ENCODE data around the gene CHRM5.

The CHRM5 gene

DNA sequence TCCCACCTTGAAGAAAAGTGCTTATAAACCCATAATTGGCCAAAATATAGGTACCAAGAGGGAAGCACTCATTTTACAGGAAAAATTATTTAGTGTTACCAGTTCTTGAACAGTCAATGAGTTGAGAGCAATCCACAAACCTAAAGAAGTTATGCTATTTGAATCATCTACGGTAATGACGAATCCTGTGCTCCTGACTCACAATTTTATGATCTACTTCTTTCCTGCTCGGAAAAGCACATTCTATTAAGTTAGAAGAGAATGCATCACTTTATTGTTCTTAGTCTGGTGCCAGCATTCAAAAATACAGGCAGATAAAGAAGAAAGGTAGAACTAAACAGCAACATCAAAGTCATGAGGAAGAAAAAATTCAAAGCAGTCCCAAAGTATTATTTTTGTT, 33.2 kb downstream of the CHRM5 start:
- in situ Hi-C loops (cut with HindIII; ENCODE audit: low sequenced_read_pairs), result no loop called here
- no peak overlapping the region for H3K4me3 ChIP-seq (ENCODE audit: low read depth, low read length)

DNA sequence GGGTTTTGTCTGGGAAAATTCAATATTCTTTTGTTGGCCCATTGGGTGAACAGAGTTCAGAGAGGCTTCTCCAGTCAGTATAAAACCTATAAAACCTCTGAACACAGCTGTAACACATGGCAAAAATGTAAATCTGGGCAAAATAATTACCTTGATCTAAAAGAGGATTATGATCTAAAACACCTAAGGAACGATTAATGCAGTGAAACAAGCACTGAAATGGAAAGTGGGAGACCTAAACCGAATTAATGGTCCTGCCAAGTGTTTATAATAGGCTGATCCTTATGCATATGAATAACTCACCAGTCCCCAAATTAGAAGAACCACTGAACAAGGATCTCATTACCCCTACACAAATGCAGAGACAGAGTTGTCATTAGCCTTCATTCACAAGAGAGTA, 38.1 kb downstream of the CHRM5 start:
- TF ChIP-seq, protein P1, sequence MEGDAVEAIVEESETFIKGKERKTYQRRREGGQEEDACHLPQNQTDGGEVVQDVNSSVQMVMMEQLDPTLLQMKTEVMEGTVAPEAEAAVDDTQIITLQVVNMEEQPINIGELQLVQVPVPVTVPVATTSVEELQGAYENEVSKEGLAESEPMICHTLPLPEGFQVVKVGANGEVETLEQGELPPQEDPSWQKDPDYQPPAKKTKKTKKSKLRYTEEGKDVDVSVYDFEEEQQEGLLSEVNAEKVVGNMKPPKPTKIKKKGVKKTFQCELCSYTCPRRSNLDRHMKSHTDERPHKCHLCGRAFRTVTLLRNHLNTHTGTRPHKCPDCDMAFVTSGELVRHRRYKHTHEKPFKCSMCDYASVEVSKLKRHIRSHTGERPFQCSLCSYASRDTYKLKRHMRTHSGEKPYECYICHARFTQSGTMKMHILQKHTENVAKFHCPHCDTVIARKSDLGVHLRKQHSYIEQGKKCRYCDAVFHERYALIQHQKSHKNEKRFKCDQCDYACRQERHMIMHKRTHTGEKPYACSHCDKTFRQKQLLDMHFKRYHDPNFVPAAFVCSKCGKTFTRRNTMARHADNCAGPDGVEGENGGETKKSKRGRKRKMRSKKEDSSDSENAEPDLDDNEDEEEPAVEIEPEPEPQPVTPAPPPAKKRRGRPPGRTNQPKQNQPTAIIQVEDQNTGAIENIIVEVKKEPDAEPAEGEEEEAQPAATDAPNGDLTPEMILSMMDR (IDR thresholded peaks at IDR 0.05; ENCODE audit: low read depth, low read length), result no peak
- DNase-seq (ENCODE audit: low read depth, low spot score), result no peak
- H3K4me3 ChIP-seq (ENCODE audit: low read depth, low read length), result no peak overlapping the region
- in situ Hi-C loops (cut with HindIII; ENCODE audit: low sequenced_read_pairs), result no loop called here

More for the DNA sequence above, 33.2 kb downstream of the CHRM5 start:
- TF ChIP-seq, protein P1 (IDR thresholded peaks at IDR 0.05; ENCODE audit: low read depth, low read length), result no peak
- DNase-seq (ENCODE audit: low read depth, low spot score), result peak; percentile 28

DNA sequence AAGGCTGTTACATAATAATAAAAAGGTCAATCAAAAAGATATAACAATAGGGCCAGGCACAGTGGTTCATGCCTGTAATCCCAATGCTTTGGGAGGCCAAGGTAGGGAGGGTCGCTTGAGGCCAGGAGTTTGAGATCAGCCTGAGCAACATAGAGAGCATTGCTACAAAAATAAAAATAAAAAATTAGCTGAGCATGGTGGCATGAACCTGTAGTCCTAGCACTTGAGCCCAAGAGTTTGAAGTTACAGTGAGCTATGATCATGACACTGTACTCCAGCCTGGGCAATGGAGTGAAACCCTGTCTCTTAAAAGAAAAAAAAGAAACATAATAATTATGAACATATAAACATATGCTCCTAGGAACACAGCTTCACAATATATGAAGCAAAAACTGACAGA, 41.4 kb downstream of the CHRM5 start:
- DNase-seq (ENCODE audit: low read depth, low spot score), result no peak

GRCh38 chr15:34010921-34011320, 42.6 kb downstream of the CHRM5 start:
- no peak for DNase-seq (ENCODE audit: low read depth, low spot score)
- in situ Hi-C loops (cut with HindIII; ENCODE audit: low sequenced_read_pairs), result no loop called here
- no peak overlapping the region for H3K4me3 ChIP-seq (ENCODE audit: low read depth, low read length)
- TF ChIP-seq, protein P1 (IDR thresholded peaks at IDR 0.05; ENCODE audit: low read depth, low read length), result no peak

More for the DNA sequence above, 41.4 kb downstream of the CHRM5 start:
- no peak overlapping the region for H3K4me3 ChIP-seq (ENCODE audit: low read depth, low read length)
- TF ChIP-seq, protein P1 (IDR thresholded peaks at IDR 0.05; ENCODE audit: low read depth, low read length), result no peak
- in situ Hi-C loops (cut with HindIII; ENCODE audit: low sequenced_read_pairs), result no loop called here

- in situ Hi-C loops (cut with HindIII; ENCODE audit: low sequenced_read_pairs), result no loop called here
- no peak overlapping the region for H3K4me3 ChIP-seq (ENCODE audit: low read depth, low read length)
- TF ChIP-seq, protein P1 (IDR thresholded peaks at IDR 0.05; ENCODE audit: low read depth, low read length), result no peak
- DNase-seq (ENCODE audit: low read depth, low spot score), result no peak
Observed at GRCh38 chr15:34011481-34011880, 43.2 kb downstream of the CHRM5 start.

DNA sequence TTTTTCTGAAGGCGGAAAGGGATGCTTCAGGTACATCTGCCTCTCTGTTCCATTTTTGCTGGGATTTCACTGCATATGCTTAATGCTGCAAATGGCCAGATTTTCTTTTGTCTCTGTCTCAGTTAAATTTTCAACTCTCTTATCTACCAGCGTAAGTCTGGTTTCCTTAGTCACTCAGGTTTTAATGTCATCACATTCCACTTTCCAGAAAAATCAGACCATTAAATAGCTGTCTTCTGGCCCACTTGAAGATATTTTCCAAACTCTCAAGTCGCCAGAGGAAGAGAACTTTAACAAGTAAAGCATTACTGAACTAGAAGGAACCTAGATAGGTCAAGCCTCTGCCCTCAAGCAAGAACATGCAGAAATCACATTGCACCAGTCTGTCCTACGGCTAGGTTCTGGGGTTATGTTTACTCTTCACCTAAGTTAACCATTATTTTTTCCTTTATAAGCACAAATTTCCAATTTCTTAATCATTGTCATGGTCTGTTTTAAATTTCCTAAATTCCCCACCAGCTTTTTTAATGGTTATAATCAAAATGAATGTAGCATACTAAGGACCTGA, 44.2 kb downstream of the CHRM5 start:
- in situ Hi-C loops (cut with HindIII; ENCODE audit: low sequenced_read_pairs), result no loop called here
- TF ChIP-seq, protein P1 (IDR thresholded peaks at IDR 0.05; ENCODE audit: low read depth, low read length), result no peak
- no peak for DNase-seq (ENCODE audit: low read depth, low spot score)
- no peak overlapping the region for H3K4me3 ChIP-seq (ENCODE audit: low read depth, low read length)

Measured in astrocyte of the spinal cord (primary cell).